Activated CD4-positive, alpha-beta T cell treated with anti-CD3 and anti-CD28 coated beads for 4 hours (primary cell): ENCODE measurements around the gene RNF34.

Experiments used
- DNase-seq, 2 donors: peaks; one replicate each; pipeline ENCODE4 v3.0.0-alpha.2; 2020

RNF34 gene

DNA sequence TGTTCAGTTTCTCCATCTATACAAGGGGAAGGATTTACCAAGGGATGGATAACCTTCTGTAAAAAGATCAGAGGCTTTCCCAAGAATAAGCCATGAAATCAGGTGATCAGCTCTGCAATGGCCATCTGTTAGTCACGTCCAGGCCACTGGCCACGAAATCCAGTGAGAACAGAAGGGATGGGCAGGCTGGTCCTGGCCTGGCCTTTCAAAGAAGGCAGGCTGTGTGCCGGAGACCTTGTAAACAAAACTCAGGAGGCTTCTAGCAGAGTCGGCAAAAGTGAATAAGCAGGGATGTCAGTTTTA lies 68.5 kb downstream of the RNF34 start:
- DNase-seq = no peak

DNA sequence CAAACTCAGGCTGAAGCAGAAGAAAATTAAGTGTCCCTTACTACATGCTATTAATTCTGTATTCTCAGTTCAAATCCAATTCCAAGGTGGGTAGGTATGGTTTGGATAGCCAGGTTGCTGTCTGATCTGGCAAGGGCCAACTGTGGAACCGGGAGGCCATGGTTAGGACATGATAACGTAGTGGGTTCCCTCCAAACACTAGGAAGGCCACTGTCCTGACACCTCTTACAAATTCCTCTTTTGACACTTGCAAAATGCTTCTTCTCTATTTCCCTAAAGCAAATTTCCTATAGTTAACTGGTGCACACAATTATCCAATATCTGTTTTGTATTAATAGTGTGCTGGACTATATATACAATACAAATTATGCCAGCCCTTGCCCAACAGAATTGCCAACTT lies 70.8 kb downstream of the RNF34 start:
- DNase-seq = no peak

GRCh38 chr12:121472150-121472905 lies 72.4 kb downstream of the RNF34 start:
- no peak for DNase-seq
